Fibroblast of skin of left biceps (primary cell): ENCODE measurements around the gene GPR87.
A peak's percentile ranks its signal among the peaks of the same experiment; 100 is the strongest.

ENCODE experiments used
- DNase-seq, 2 experiments: peaks; one replicate each; pipeline ENCODE4 v3.0.0-alpha.2; 2013; ENCODE audit warnings: low read depth in 2 of 2

Gene GPR87

DNA sequence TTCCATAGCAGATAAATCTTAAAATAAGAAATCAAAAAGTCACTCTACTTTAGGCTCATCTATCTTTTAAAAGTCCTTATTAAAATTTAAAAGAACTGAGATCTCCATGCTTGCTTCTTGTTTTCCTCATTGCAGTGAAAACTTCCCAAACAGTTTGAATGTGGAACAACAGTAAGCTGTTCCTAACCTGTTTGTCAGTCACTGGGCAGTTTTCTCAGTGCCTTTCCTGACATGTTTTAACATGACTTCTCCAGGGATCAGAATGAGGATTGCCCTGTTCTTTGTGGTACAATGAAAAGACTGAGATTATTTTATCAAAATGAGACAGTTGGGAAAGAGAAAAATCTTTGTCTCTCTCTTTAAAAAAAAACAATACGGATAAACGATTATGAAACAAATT is 774 bp downstream of the GPR87 start:
- DNase-seq: no peak

GRCh38 chr3:151315136-151315535 is 1.5 kb downstream of the GPR87 start:
- DNase-seq: no peak

GRCh38 chr3:151314593-151314992 is 2.0 kb downstream of the GPR87 start:
- no peak for DNase-seq

GRCh38 chr3:151314137-151314536 is 2.5 kb downstream of the GPR87 start:
- no peak for DNase-seq

- DNase-seq: no peak
Measured at GRCh38 chr3:151312972-151313371, 3.6 kb downstream of the GPR87 start.

GRCh38 chr3:151309566-151309965 is 7.1 kb downstream of the GPR87 start:
- no peak for DNase-seq

DNA sequence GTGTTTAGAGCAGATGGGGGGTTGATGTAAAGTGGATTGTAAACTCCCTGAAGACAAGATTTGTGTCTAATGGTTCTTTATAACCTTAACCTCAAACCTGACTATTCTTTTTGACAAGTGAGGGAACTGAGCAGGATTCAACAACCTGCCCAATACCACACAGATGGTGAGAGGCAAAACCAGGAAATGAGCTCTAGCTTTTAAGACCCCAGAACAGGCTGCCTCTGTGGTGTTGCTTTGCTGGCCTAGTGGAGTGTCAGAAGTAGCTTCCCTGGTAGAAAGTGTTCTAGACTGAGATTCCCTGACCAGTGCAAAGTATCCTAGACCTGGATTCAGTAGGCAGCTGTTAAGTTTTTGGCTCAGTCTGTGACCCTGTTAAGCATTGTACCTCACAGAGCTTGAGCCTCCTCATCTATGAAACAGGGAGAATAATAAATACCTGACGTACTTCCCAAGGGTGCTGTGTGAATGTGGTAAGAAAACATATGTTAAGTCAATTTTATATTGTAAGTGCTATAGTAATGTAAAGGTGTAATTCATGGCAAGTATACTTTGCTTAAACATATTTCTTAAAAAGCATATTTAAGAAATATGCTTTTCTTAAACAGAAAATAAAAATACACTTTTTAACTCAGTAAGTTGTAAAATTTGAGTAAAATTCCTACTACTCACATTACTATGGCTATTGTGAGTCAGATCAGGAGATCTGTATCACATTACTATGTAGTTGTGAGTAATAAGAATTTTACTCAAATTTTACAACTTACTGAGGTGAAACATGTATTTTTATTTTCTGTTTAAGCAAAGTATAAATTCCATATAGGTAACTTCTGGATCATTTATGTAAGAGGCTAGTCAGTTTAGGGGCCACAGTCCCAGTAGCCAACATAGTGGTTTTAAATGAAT is 8.8 kb downstream of the GPR87 start:
- DNase-seq: no peak

DNA sequence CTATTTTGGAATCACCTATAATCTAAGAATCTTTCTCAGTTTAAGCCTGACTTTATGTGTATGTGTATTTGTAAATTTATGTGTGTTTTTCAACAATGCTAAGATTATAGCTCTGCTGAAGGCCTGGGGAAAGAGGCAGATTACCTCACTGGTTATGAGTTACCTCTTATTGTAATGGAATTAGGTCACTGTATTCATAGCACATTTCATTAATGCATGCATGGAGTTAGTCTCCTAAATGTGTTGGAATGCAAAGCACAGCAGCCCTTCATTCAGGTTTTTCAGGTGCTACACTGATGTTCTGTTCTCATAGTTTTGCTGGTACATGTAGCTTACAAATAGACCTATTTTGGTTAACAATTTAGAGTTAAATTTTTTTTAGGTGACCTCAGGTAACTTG is 9.5 kb downstream of the GPR87 start:
- no peak for DNase-seq

DNA sequence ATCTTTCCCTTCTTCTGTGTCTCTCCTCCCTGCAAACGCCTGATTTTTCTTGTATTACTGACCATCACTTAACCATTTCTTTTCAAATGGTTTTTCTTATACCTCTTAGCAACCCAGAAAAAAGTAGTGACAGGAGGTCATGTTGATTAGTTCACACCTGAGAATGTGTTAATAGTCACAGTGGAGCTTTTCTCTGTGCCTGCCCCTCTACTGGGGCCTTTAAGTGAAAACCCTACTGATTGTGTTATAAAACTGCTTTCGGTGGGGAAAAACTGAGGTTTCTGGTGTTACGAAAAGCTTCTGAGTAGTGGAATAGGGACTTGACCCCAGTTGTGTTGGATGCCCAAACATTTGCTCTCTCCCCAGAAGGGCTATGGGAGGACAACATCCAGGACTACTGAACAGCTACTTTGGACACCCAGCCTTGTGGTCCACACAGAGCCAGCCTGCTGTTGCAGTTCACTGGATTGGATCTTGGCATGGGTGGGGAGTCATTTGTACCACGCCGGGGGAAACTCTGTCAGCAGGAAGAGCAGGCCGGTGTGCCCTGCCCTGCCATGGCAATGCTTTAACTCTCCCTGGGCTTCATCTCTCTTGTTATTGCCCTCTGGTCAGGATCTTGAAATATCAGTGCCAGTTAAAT is 10.3 kb downstream of the GPR87 start:
- DNase-seq: no peak

- DNase-seq: no peak
Measured at GRCh38 chr3:151305775-151306151, 10.9 kb downstream of the GPR87 start.

GRCh38 chr3:151305060-151305774 is 11.4 kb downstream of the GPR87 start:
- peak; percentile 96 to 97 for DNase-seq

GRCh38 chr3:151303751-151304150 is 12.9 kb downstream of the GPR87 start:
- no peak for DNase-seq

- DNase-seq: peak; percentile 50 to 52
Measured at GRCh38 chr3:151301787-151302186, 14.8 kb downstream of the GPR87 start.

DNA sequence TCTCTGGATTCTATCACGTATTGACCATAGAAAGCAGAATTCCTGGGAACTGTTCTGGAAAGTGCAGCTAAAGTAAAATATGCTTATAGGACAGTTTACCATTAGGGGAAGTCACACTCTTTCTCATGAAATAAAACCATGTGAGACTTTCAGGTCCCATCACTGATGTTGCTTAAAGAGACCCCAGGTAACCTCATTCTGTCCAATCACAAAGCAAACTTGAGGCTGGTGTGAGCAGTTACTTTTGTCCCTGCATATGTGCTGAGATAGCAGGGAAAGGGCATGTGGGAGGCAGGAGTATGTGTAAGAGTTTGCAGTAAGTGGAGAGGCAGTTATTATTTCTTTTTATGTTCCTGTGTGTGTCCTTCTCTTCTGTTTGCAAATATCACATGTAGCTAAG is 16.1 kb downstream of the GPR87 start:
- DNase-seq: no peak

DNA sequence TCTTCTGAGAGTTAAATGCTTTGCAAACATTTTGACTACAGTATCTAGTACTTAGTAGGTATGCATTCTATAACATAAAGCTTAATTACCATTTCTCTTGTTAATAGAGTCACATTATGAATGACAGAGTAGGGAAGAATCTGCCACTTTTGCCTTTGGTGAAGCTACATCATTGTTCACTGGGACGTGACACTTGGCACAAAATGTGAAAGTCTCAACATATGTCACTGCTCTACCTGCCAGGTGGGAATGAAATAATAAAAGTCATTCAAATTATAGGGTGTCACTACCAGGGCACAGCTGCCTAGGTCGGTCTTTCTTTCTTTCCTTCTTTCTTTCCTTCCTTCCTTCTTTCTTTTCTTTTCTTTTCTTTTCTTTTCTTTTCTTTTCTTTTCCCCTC is 17.6 kb downstream of the GPR87 start:
- DNase-seq: no peak

GRCh38 chr3:151297429-151297828 is 19.2 kb downstream of the GPR87 start:
- no peak for DNase-seq

DNA sequence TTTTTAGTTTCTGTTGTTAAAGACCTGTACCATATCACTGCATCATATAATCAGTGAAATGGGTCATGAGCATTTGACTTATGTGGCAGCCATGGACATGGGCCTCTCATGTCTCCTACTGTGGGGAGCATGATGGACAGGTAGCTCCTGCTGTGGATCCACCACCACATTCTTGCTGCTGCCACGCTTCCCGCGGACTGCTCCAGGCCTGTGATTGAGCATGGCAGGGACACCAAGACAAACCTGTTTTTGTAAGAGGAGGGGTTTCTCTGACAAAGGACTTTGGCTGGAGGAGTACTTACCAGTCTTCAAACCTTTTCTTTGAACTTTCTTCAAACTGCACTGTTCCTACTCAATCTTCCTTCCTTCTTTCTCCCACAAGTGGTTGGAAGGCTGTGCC is 20.4 kb downstream of the GPR87 start:
- no peak for DNase-seq

- DNase-seq: no peak
Measured at GRCh38 chr3:151293127-151293526, 23.5 kb downstream of the GPR87 start.

DNA sequence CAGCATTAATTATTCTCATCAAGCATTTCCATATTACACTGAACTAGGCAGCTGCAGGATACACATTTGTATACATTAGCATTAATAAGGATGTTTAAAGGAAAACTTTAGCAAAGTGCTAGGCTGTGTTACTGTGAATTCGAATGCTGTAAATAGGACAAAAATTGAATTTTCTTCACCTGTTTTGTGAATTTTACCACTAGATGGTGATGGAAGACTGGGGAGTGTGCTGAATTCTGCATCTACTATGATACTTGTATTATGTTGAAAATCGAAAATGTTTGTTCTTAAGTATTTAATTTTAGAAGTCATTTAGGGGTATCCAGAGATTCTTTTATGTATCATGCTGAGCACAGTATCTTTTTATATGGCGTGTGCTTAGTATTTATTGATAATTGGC is 25.9 kb downstream of the GPR87 start:
- no peak for DNase-seq

- DNase-seq: no peak
Measured at GRCh38 chr3:151289445-151289844, 27.2 kb downstream of the GPR87 start.

- no peak for DNase-seq
Measured at GRCh38 chr3:151285940-151286339, 30.7 kb downstream of the GPR87 start.

- DNase-seq: no peak
Measured at GRCh38 chr3:151283907-151284461, 32.6 kb downstream of the GPR87 start.
